PFSK-1 (cell line): ENCODE results near the gene USP13.

Source experiments
- REST ChIP-seq, 2 experiments: IDR thresholded peaks; 2 replicates each; pipeline versions ENCODE4 v1.6.1 to v1.8.0; 2011 to 2012; ENCODE audit warnings: low read depth in 2 of 2, low read length in 2 of 2, control low read depth in 1 of 2, inconsistent platforms in 1 of 2, mild to moderate bottlenecking in 1 of 2, moderate library complexity in 1 of 2; ENCODE audit not compliant: insufficient read depth in 1 of 2
- TAF1 ChIP-seq: IDR thresholded peaks from 2 replicates; pipeline ENCODE4 v1.6.1; 2012; ENCODE audit warnings: low read length, control low read depth, borderline replicate concordance; ENCODE audit not compliant: insufficient read depth

GRCh38 chr3:179739816-179740594, 87.2 kb downstream of the USP13 start:
- no peak for TF ChIP-seq TAF1
- TF ChIP-seq REST (IDR thresholded peaks at IDR 0.05; ENCODE audit: insufficient read depth in 1 of 2, low read depth in 2 of 2, low read length in 2 of 2), result no peak
